ENCODE results near the gene FOXD3.

FOXD3 gene

DNA sequence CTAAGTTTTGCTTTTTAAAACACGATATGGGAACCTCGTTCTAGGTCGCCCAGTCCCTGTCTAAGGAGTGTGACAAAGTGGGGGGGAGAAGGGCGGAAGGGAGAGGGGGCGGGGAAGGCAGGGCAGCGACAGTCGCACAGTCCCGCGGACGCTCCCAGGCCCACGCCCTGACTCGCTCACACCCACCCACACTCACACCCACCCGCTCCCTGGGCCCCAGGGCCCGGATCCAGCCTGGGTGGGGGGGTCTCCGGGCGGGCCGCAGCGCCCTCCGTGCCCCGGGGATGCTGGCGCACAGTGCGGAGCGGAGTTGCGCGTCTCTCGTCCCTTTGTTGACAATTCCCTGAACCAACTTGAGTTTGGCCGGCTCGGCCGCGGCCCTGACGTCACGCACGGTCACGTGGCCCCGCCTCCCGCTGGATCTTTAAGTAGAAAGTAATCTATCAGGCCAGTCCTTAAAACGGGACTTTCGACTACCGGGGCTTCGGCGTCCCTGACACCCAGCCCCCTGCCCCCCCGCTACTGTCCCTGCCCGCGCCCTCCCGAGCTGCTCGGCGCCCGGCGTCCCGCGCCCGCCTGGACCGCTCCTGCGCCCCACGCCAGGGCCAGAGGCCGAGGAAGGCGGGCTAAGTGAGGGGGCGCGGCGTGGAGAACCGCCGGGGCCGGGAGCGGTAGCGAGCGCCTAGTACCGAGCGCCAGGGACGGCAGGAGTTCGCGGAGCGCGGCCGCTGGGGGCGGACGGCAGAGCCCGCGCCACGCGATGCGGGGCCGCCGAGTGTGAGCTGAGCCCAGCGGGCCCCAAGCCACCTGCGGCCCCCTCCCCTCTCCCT lies at the start of gene FOXD3:
Gene FOXD3 (plus strand): TSS at position 454 of the 830 bp plus-strand sequence. CDS start 492 bp downstream, outside the sequence.
- peak; percentile 82 for DNase-seq (ENCODE audit: low spot score)

- DNase-seq (ENCODE audit: low spot score), result no peak
These were observed 49.6 kb upstream of the FOXD3 start for GRCh38 chr1:63272811-63273210.

DNA sequence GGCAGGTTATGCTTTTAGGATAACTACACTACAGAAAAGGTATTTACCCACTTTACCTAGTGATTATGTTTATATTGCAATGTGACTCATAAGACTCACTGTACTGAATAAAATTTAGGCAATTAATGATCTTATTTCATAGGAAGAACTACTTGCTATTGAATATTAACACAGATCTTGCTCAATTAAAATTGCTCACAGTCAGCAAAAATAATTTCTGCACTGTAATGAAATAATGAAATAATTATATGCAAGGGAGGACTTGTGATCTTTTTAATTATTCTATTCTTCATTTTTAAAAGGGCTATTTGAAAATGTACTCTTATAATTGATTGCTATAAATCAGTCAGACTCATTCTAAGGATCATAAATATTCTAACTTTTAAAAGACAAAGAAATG lies 48.0 kb upstream of the FOXD3 start:
- no peak for DNase-seq (ENCODE audit: low spot score)

- no peak for DNase-seq (ENCODE audit: low spot score)
These were observed 47.4 kb upstream of the FOXD3 start for GRCh38 chr1:63274979-63275378.

DNA sequence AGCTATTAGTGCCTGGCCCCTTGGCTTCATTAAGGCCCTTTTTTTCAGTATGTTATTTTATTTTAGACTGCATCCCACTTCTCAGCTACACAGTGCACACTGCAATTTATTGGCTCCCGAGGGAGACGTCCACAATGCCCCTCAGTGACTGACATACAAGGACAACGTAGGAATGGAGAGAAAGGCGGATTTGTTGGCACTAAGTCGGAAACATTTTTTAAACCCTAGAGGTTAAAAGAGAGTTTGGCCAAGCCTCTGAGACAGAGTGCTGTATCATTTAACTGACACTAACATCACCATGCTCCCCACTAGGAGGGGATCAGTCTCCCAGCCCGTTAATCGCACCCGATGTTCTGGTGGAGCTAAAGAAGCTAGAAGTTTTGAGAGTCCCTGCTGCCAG lies 45.7 kb upstream of the FOXD3 start:
- no peak for DNase-seq (ENCODE audit: low spot score)

DNA sequence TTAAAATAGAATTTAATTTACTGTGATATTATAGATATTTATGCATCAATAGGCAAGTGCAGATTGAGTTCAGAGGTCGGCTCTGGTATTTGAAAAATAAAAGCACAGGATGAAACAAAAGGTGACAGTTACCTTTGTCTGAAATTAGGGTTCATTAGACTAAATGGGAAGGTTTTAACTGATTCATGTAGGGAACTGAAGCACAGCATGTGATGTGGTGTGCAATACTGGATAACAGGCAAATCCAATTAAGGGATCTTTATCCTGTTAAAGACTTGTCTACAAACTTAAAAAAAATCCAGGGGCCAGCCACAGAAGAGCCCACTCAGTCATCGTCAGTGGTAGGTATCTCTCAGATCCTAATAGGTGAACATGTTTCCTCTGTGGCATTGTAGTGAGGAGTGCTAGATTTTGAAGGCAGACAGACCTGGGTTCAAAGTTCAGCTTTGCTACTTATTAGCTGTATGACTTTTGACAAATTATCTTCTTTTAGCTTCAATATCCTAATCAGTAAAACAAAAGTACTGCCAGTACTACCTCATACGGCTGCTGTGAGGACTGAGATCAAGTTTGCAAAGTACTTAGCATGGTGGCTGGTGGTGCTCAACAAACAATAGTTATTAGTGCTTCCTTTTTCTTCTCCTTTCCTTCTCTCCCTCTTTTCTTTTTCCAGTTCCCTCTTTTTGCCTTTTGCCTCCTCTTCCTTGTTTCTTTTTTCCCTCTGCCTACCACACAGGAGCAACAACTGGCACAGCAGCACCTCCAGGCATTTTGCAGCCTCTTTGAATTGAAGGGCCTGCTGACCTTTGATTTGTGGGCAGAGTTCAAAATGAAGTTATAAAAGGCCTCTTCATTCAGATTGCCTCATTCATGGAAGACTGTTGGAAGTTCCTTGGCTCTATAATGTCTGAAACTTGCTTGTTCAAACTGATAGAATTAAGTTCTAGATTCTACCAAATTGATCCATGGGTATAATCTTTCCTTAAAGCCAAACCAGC lies 44.9 kb upstream of the FOXD3 start:
- DNase-seq (ENCODE audit: low spot score), result no peak

GRCh38 chr1:63281753-63282152 lies 40.6 kb upstream of the FOXD3 start:
- DNase-seq (ENCODE audit: low spot score), result no peak

GRCh38 chr1:63289135-63289534 lies 33.2 kb upstream of the FOXD3 start:
- DNase-seq (ENCODE audit: low spot score), result no peak

DNA sequence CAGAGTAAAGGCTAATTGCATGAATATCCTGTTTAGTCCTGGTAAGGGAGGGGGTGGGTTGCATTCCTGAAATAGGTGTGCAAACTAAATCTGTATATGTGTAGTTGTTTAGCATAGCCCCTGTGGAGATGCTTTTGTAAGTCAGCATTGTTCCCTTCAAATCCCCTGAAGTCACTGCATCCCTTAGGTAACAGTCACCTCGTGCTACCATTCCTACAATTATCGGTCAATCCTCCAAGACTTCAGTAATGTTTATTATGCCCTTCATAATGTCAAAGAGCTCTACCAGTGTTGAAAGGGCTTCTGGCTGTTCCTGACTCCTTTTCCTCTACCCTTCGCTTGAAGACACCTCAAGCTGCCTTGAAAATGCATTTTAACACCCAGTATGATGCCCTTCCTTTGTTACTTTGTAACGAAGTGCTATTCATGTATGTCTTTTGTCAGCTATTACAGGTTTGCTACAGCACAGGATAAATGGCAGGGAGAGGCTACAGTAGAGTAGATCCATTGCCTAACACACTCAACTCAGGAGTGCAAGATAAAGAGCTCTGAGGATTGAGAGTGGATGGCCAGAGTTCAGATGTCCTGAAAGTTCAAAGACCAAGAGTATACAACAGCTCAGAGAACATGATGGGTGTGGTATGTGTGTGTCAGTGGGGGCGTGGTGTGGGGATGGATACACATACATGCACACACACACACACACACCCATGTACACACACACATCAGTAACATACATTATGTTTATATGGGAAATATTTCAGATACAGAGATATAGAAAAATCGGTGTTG lies 27.4 kb upstream of the FOXD3 start:
- no peak for DNase-seq (ENCODE audit: low spot score)

GRCh38 chr1:63304410-63304809 lies 18.0 kb upstream of the FOXD3 start:
- DNase-seq (ENCODE audit: low spot score), result no peak

- no peak for DNase-seq (ENCODE audit: low spot score)
These were observed 17.3 kb upstream of the FOXD3 start for GRCh38 chr1:63305043-63305442.

GRCh38 chr1:63307196-63307794 lies 15.1 kb upstream of the FOXD3 start:
- DNase-seq (ENCODE audit: low spot score), result no peak

GRCh38 chr1:63316598-63316983 lies 5.8 kb upstream of the FOXD3 start:
- no peak for DNase-seq (ENCODE audit: low spot score)

- DNase-seq (ENCODE audit: low spot score), result peak; percentile 90
These were observed 5.2 kb upstream of the FOXD3 start for GRCh38 chr1:63316984-63317816.

GRCh38 chr1:63317817-63318152 lies 4.6 kb upstream of the FOXD3 start:
- no peak for DNase-seq (ENCODE audit: low spot score)

DNA sequence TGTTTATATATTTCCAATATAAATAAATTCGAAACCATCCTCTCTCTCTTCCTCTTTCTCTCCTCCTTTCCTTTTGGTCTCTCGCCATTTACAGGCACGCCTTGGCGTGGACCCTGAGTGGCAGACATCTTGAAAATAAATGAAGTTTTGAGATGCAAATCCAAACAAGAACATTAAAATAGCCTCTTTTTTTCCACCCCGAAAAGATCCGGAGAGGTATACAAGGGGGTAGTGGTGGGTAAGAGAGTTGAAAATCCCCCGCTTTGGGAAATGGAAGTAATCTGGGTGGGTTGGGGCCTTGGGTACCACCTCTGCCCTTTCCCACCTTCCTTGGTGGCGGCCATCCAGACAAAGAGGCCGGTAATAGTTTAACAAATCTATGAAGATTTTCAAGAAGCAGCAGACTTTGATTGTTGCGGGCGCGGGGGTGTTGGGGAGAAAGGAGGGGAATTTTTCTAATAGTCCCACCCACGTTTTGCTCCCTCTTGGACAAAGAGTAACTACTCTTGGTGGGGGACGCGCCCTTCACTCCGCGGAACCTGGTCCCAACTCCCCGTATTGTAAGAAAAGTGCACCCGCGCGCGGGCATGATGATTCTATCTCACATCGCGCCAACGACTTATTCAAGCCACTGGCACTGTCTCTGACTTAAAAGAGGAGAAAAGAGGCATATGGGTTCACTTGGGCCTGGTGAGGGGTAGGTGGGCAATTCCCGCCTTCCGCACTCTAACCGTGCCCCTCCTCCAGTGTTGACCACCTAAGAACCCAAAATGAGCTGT lies 4.0 kb upstream of the FOXD3 start:
- no peak for DNase-seq (ENCODE audit: low spot score)

DNA sequence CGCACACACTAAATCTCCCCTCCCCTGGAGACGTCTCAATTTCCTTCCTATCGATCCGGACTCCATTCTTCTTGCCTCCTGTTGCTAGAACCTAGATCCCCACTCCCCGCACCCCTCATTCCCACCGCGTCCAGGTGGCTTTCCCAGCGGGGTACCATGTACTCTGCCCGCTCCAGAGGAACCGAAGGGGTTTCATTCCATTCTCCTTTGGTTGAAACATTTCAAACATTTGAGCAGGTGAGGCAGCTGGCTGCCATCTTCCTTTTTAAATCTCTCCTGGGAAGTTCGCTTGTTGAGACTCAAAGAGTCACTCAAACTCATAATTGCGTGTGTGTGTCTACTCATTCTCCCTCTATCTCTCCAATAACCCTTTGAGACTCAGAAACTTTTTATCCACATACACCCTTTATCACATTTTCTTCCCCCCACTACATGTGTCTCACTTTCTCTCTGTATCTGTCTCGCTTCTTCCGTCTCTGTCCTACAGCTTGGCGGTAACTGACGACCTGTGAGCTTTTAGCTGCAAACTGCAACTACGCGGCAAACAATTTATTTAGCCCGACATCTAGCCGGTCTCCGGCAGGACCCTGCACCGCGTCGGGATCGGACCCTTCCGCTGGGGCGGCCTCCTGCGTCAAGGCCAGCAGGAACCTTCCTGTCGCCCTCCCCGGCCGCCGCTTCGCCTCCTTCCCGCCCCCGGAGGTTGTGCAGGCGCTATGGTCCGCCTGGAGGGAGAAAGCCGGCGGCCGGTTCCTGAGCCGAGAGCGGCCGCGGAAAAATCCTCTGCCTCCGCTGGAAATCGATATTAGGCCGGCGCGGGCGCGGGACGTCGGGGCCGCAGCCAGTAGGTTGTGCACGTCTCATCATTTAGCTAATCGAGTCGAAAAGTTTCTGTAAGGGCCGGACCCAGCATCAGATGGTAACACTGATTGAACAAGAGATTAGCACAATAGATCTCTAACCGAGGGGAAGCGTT lies 3.0 kb upstream of the FOXD3 start:
- peak; percentile 61 for DNase-seq (ENCODE audit: low spot score)

DNA sequence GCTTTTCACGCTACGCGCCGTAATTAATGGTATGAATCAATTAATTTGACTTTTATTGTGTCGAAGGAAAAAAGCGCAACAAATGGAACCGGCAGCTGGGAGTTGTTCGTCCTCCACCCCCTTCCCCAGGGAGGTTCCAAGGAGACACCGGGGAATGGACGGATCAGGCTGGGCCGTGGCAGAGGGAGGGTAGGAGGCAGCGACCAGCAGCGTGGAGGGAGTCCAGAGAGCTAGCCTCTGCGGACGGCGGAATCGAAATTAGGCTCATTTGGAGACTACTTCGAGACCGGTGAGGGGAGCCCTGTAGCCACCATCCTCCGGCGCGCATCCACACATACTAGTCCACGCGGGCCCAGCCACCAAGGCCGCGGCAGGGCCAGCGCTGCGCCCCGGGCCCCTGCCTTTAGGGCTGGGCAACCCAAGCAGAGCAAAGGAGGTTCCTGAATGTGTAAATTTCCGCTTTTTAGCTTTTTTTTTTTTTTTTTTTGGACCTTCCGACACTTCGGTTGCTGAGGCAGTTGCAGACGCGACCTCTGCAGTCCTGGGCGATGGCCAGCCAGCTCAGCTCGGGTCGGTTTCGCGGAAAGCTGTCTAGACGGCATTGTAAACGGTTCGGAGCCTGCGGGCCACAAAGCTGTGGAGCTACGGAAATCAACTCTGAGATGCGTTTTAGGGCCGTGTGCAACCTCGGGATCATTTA lies 2.2 kb upstream of the FOXD3 start:
- DNase-seq (ENCODE audit: low spot score), result no peak

Data from HuH-7.5 (cell line).